Measurements from ENCODE around the gene SLIT3. TPM values are rescaled to one million over a fixed set of nuclear protein-coding genes. Genes with fewer than 3 reads are reported as not detected.
A peak's percentile ranks its signal among the peaks of the same experiment; 100 is the strongest.

Gene SLIT3
- total RNA-seq, 1 donor from 2014 or later, result 31.8 TPM

DNA sequence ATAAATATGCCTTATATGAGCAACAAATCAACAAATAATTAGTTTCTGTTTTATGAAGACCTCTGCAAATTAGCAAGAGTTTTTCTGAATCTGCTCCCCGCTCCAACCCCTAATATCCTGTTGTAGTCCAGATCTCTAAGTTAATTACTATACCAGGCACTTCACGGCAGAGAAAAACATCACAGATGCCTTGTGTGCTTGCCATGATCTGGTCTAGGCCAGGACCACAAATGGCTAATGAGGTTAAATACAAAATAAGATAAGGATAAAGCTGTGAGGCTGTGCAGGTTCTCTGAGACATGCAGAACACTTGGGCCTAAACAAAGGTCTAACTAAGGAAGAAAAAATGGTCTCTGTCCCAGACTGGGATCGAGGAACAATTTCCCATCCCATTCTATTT lies 150.8 kb downstream of the SLIT3 start:
- peaks cover 2% of the 10 kb centered on the region for H3K36me3 Mint-ChIP-seq (ENCODE audit: unreplicated experiment)
- H3K27me3 Mint-ChIP-seq (ENCODE audit: unreplicated experiment), result no peaks in the 10 kb centered on the region
- H3K4me3 Mint-ChIP-seq (ENCODE audit: unreplicated experiment), result no peak overlapping the region
- no peaks in the 10 kb centered on the region for H3K9me3 Mint-ChIP-seq (ENCODE audit: unreplicated experiment)
- TF ChIP-seq, protein P1, sequence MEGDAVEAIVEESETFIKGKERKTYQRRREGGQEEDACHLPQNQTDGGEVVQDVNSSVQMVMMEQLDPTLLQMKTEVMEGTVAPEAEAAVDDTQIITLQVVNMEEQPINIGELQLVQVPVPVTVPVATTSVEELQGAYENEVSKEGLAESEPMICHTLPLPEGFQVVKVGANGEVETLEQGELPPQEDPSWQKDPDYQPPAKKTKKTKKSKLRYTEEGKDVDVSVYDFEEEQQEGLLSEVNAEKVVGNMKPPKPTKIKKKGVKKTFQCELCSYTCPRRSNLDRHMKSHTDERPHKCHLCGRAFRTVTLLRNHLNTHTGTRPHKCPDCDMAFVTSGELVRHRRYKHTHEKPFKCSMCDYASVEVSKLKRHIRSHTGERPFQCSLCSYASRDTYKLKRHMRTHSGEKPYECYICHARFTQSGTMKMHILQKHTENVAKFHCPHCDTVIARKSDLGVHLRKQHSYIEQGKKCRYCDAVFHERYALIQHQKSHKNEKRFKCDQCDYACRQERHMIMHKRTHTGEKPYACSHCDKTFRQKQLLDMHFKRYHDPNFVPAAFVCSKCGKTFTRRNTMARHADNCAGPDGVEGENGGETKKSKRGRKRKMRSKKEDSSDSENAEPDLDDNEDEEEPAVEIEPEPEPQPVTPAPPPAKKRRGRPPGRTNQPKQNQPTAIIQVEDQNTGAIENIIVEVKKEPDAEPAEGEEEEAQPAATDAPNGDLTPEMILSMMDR (IDR thresholded peaks at IDR 0.05), result no peak
- H3K4me1 Mint-ChIP-seq (ENCODE audit: unreplicated experiment), result no peaks in the 10 kb centered on the region
- DNase-seq (ENCODE audit: extremely low spot score, unreplicated experiment), result no peak
- H3K27ac Mint-ChIP-seq (ENCODE audit: unreplicated experiment), result no peak overlapping the region

DNA sequence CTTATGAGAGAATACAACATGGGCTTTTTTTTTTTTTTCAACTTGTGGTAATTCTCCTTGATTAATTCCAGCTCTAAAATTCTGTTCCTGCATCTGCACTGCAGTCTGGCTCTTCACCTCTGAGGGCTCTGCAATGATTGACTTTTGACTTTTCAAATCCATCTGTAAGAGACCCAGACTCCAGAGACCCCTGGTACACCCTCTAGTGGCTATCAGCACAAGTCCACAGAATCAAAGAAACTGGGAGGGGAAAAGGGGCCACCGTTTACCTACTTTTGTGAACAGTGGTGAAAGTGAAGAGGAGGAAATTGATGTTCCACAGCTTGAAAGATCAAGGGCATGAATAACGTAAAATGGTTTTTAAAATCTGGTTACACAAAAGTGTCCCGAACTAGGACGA lies 151.6 kb downstream of the SLIT3 start:
- Mint-ChIP-seq H3K27ac (ENCODE audit: unreplicated experiment) (no peak overlapping the region), H3K27me3 (ENCODE audit: unreplicated experiment) (no peaks in the 10 kb centered on the region), H3K36me3 (ENCODE audit: unreplicated experiment) (peaks cover 2% of the 10 kb centered on the region), H3K4me1 (ENCODE audit: unreplicated experiment) (no peaks in the 10 kb centered on the region), H3K4me3 (ENCODE audit: unreplicated experiment) (no peak overlapping the region), H3K9me3 (ENCODE audit: unreplicated experiment) (no peaks in the 10 kb centered on the region)
- DNase-seq (ENCODE audit: extremely low spot score, unreplicated experiment), result no peak
- TF ChIP-seq, protein P1 (IDR thresholded peaks at IDR 0.05), result peak; percentile 50

DNA sequence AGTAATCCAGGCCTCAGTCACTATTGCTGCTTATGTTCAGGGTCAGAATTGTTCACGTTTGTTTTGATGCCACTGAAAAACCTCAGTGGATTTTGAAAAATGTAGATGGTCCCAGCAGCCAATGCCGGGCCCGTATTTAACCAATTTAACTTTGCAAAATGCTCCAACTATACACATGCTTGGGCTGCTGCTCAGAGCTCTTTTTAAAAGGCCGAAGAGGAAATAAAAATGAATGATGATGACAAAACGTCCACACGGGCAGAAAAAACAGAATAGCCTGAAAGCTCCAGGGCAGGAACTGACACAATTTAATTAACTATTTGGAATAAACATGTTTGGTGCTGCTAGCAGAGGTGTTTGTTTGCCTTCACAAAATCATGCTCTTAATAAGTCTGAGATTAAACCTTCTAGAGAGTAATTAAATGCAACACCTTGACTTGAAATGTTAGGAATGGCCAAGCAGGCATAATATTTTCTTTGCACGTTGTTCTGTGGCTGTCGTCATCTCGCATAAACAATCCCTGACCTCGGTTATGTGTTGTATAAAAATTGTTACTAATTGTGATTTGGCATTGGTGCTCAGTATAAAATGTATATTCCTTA lies 152.7 kb downstream of the SLIT3 start:
- Mint-ChIP-seq H3K9me3 (ENCODE audit: unreplicated experiment) (no peaks in the 10 kb centered on the region), H3K27ac (ENCODE audit: unreplicated experiment) (no peak overlapping the region), H3K27me3 (ENCODE audit: unreplicated experiment) (no peaks in the 10 kb centered on the region), H3K36me3 (ENCODE audit: unreplicated experiment) (peaks cover 2% of the 10 kb centered on the region), H3K4me3 (ENCODE audit: unreplicated experiment) (no peak overlapping the region), H3K4me1 (ENCODE audit: unreplicated experiment) (no peaks in the 10 kb centered on the region)
- DNase-seq (ENCODE audit: extremely low spot score, unreplicated experiment), result no peak
- TF ChIP-seq, protein P1 (IDR thresholded peaks at IDR 0.05), result no peak

DNA sequence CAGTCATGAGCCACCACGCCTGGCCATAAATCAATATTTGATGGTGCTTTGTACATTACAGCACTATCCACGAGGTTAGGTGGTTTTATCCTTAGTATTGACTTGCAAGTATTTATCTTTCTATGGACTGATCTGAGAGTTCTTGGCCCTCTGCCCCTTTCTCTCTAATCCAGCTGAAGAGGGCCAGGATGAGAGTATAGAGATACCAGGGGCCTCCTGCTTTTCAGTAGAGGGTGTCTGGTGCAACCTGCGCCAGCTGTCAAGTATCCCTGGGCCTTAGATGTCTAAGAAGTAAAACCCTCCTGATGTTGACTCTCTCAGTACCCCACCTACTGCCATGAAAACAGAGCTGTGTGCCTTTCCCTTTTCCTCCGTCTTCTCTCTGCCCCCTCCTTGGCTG lies 153.4 kb downstream of the SLIT3 start:
- Mint-ChIP-seq H3K36me3 (ENCODE audit: unreplicated experiment) (peaks cover 2% of the 10 kb centered on the region), H3K9me3 (ENCODE audit: unreplicated experiment) (no peaks in the 10 kb centered on the region), H3K4me3 (ENCODE audit: unreplicated experiment) (no peak overlapping the region), H3K4me1 (ENCODE audit: unreplicated experiment) (no peaks in the 10 kb centered on the region), H3K27me3 (ENCODE audit: unreplicated experiment) (no peaks in the 10 kb centered on the region), H3K27ac (ENCODE audit: unreplicated experiment) (no peak overlapping the region)
- DNase-seq (ENCODE audit: extremely low spot score, unreplicated experiment), result no peak
- TF ChIP-seq, protein P1 (IDR thresholded peaks at IDR 0.05), result no peak

DNA sequence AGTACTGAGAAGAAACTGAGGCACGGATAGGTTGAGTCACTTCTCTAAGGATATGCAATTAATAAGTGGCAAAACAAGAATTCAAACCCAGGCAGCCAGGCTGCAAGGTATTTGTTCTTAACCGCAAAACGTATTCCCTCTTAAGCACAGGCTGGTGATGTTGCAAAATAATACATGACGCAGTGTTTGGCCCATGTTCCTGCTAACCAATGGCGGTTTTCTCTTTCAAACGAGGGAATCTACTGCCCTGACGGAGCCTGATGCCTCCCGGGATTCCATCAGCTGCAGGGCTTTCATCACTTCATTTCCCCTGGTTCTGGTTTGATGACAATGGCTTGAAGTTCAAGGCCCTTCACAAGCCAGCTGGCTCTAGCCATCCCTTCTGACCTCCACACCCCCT lies 154.8 kb downstream of the SLIT3 start:
- TF ChIP-seq, protein P1 (IDR thresholded peaks at IDR 0.05), result no peak
- Mint-ChIP-seq H3K27ac (ENCODE audit: unreplicated experiment) (no peak overlapping the region), H3K9me3 (ENCODE audit: unreplicated experiment) (no peaks in the 10 kb centered on the region), H3K4me1 (ENCODE audit: unreplicated experiment) (no peaks in the 10 kb centered on the region), H3K36me3 (ENCODE audit: unreplicated experiment) (peaks cover 2% of the 10 kb centered on the region), H3K4me3 (ENCODE audit: unreplicated experiment) (no peak overlapping the region), H3K27me3 (ENCODE audit: unreplicated experiment) (no peaks in the 10 kb centered on the region)
- no peak for DNase-seq (ENCODE audit: extremely low spot score, unreplicated experiment)
